Body of pancreas (tissue), 4 donors: ENCODE measurements around the gene ST6GALNAC3.

Experiments
- POLR2A ChIP-seq, 3 donors: fragments of 450-650 bp; IDR thresholded peaks; one replicate each; pipeline ENCODE4 v1.6.1; 2016; ENCODE audit warnings: antibody characterized with exemption in 3 of 3, mild to moderate bottlenecking in 2 of 3
- TF ChIP-seq, protein P1 (sequence below), 7 experiments: fragments of 450-650 bp in 4 of 7; fragments of 200-600 bp in 3 of 7; sonication (generic) in 3 of 7; IDR thresholded peaks; one replicate each; pipeline ENCODE4 v1.5.1; 2016 to 2019; ENCODE audit warnings: antibody characterized with exemption in 7 of 7

DNA sequence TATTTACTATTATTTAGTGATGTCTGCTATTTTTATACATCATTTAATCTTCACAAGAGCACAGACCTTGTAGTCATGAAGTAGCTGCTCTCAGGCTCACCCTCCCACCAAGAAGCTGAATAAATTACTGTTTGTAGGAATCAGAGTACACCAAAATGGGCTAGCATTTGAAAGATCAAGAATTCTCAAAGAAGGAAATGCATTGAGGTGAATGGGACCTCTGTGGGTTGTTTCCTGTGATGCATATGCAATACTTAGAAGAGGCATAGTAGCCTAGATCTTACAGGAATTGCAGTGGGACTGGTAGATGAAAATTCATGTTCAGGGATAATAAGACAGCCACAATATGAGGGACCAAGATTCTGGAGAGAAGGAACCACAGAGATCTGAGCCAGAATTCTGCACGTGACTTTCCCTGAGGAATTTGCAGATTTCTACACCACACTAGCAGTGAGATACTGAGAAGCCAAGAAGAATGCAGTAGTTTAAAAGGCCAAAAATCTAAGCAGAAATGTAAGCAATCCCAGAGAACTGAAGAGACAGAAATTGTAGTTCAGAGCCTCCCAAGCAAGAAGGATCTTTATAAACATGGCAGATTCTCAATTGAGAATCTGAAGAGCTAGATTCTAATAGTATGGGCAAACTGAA is 307.0 kb downstream of the ST6GALNAC3 start:
- TF ChIP-seq, protein P1, sequence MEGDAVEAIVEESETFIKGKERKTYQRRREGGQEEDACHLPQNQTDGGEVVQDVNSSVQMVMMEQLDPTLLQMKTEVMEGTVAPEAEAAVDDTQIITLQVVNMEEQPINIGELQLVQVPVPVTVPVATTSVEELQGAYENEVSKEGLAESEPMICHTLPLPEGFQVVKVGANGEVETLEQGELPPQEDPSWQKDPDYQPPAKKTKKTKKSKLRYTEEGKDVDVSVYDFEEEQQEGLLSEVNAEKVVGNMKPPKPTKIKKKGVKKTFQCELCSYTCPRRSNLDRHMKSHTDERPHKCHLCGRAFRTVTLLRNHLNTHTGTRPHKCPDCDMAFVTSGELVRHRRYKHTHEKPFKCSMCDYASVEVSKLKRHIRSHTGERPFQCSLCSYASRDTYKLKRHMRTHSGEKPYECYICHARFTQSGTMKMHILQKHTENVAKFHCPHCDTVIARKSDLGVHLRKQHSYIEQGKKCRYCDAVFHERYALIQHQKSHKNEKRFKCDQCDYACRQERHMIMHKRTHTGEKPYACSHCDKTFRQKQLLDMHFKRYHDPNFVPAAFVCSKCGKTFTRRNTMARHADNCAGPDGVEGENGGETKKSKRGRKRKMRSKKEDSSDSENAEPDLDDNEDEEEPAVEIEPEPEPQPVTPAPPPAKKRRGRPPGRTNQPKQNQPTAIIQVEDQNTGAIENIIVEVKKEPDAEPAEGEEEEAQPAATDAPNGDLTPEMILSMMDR (IDR thresholded peaks at IDR 0.05): no peak
- no peak for TF ChIP-seq POLR2A (IDR thresholded peaks at IDR 0.05)
